HG02981 (cell line): ENCODE results near the gene DCLK2.

Experiments used
- ATAC-seq: cut with Tn5 transposase; IDR thresholded peaks from one replicate; pipeline ENCODE4 v1.9.1; 2021; ENCODE audit warnings: mild to moderate bottlenecking, moderate library complexity; ENCODE audit not compliant: unreplicated experiment

The DCLK2 gene

DNA sequence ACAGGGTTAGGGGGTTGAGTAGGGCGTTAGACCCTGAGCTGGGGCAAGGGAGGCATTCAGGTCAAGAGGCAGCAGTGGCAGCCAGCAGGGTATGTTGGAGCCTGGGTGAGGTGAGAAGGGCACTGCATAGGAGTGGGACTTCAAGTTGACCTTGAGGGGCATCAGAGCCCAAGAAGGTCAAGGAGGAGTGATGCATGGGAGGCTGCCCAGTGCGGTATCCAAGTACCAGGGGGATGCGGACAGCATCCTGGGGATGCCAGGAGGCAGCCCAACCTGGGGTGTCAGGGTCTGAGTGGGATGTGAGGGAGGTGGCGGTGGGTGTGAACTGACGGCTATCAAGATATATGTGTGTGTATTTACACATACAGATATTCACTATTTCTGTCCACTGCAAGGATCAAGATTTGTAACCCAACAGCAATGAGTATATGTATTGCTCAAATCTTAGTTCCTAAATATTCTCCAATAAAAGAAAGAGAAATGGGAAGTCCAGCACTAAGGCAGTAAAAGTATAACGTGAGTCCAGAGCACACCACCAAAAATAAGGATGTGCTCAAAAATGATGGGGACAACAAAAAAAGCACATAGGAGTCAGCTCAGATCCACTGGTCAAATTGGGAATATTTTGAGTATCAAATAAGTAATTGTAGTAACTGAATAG lies 9.8 kb upstream of the DCLK2 start:
- no peak for ATAC-seq

- no peak for ATAC-seq
Observed at GRCh38 chr4:150069353-150069752, 8.9 kb upstream of the DCLK2 start.

GRCh38 chr4:150070464-150071170 lies 7.6 kb upstream of the DCLK2 start:
- no peak for ATAC-seq

- ATAC-seq, result no peak
Observed at GRCh38 chr4:150072471-150072870, 5.8 kb upstream of the DCLK2 start.

DNA sequence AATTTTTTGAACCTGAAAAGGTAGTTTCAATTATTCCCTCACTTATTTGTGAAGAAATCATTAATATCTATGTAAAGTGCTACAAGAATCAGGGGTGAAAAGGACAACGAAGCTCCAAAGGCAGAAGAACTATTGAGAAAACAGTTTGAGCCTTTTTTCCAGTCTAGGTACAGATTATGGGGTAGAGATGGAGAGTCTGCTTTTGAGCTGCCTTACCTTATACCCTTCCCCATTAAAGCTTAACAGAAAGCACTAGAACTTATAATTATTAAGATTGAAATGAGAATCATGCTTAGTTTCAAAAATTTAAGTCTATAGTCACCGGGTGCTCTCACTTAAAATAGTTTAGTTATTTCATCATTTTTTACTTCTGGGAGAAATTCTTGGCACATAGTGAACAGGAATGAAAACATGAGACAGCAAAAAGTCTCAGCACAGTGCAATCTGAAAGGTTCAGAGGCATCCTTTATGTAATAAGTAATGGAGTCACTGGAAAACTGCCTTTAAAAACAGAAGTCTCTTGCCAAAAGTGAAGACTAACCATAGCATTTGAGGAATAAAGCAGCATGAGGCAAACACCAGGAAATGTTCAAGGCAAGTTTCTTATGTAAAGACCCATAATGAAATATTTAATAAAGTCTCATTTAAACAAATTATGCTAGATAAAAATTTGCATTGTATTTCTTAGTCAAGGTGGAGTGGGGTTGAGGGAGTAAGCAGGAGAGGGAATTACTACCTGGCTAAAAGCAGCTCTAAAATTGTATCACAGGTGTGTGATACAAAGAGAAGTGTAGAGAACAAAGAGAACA lies 5.1 kb upstream of the DCLK2 start:
- no peak for ATAC-seq

DNA sequence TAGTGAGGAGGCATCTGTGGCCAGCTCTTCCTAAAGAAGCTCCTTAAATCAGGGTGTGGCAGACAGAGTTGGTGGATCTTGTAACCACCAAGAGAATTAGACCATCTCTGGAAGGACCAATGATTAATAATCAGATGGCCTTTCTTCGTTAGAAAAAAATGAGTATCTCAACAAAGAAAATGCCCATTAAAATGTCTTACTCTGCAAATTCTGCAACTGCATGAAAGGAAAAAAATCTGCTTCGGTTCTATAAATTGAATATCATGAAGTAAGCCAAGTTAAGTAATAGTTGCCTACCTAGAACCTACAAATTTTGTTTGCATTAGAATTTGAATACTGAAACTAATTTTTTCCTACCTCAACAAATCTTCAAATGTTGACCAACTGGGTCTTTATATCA lies 4.2 kb upstream of the DCLK2 start:
- no peak for ATAC-seq

DNA sequence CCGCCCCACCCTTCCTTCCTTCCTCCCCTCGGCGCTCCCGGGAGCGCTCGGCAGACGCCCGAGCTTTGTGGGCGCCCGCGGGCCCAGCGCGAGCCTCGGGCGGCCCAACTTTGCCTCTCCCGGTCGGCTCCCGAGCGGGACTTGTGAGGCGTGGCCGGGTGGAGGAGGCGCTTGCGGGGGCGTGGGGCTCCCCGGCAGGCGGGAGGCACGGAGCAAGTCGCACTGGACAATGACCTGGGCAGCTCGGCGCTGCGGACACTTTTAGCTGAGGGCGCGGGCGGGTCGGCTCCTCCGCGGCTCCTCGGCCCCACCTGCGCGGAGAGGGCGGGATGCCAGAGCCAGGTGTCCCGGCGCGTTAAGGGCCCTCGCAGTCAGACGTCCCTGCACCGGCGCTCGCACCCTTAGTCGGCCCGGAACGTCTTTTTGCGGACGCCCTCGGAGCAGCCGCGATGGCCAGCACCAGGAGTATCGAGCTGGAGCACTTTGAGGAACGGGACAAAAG lies 385 bp downstream of the DCLK2 start:
- no peak for ATAC-seq

DNA sequence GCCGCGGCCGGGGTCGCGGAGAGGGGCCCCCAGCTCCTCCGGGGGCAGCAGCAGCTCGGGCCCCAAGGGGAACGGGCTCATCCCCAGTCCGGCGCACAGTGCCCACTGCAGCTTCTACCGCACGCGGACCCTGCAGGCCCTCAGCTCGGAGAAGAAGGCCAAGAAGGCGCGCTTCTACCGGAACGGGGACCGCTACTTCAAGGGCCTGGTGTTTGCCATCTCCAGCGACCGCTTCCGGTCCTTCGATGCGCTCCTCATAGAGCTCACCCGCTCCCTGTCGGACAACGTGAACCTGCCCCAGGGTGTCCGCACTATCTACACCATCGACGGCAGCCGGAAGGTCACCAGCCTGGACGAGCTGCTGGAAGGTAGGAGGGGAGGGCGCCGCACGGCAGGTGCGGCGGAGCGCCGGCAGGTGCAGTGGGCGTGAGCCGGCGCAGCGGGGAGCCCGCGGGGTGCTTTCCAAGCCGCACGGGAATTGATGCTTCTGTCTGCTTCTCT lies 886 bp downstream of the DCLK2 start:
- ATAC-seq, result peak; percentile 41

GRCh38 chr4:150080337-150080736 lies 2.1 kb downstream of the DCLK2 start:
- no peak for ATAC-seq

DNA sequence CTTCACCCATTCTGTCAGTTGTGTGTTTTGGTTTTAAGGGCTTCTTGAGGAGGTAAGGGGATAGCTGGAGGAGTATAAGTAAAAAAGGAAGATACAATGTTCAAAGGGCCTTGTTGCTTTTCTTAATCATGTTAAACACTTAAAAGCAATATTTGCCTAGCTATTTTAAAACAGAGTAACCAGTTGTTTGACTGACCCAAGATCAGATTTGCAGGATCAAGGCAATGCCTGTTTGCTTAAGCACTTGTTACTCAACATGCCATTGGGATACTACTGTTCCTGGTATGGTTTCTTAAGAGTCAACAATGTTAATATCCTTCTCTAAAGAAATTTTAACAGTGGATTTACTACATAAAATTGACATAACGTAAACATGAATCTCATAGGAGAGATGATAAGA lies 2.6 kb downstream of the DCLK2 start:
- no peak for ATAC-seq

- ATAC-seq, result peak; percentile 73
Observed at GRCh38 chr4:150082241-150082640, 4.0 kb downstream of the DCLK2 start.

DNA sequence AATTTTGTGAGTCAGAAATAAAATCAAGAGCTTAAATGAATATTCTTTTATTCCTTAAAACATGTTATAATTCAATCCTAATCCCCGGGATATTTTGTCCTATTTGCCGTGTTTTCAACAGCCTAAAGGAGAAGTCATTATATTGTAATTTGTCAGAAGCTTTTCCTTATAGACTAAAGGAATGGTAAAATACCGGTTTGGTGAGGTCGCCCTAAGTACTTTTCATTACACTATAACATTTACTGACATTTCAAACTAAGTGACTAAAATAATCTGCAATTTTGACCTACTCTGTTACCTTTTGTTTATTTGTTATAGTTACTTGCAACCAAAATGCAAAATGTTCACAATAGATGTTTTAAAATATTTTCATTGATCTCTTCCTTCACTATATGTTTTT lies 8.8 kb downstream of the DCLK2 start:
- no peak for ATAC-seq

- ATAC-seq, result no peak
Observed at GRCh38 chr4:150089732-150090131, 11.5 kb downstream of the DCLK2 start.

GRCh38 chr4:150090836-150091235 lies 12.6 kb downstream of the DCLK2 start:
- ATAC-seq, result no peak

DNA sequence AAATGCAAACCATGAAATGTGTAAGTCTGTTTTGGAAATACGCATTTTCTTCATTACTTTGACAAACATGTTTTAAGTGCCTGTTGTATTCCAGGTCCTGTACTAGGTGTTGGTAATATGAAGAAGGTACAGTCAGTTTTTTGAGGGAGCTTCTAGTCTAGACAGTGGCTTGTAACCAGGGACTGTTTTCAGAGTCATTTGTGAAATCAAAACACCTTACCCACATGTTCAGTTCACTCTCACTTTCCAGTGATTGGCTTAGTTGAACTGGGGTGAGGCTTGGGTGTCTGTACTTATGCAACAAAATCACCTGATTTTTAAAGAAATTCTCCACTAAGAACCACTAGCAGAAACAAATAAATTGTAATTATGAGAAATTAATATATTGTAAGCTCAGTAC lies 16.4 kb downstream of the DCLK2 start:
- ATAC-seq, result no peak

DNA sequence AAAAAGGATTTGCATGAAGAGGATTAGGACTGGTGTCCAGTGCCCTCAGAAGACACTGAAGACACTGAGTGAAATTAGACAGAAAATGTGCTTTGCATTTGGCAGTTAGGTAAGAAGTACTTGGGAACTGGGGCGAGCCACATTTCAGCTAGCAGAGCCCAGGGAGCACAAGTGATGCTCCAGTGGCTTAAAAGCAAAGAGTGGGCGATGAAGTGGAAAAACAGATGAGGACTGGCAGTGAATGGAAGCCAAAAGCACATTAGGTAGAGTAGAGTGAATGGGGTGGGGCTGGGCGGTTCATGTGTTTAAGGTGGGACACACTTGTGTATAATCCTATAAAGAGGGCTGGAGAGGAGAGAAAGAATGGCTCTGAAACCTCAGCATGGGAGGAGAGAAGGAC lies 18.4 kb downstream of the DCLK2 start:
- no peak for ATAC-seq

DNA sequence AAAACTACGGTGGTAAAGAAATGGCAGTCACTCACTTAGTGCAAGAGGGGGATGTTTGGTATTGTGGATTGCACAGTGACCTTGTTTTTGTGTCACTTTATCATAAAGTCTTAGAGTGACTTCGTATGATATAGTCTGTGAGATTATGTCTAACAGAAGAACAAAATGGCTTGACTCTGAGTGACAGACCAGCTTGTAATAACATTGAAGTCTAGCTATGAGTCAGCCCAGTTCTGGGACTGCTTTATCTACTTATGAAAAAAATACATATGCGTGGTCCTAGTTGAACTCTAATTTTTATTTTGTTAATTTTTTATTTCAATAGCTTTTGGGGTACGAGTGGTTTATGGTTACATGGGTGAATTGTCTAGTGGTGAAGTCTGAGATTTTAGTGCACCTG lies 20.0 kb downstream of the DCLK2 start:
- no peak for ATAC-seq

GRCh38 chr4:150104404-150105027 lies 26.3 kb downstream of the DCLK2 start:
- ATAC-seq, result no peak

DNA sequence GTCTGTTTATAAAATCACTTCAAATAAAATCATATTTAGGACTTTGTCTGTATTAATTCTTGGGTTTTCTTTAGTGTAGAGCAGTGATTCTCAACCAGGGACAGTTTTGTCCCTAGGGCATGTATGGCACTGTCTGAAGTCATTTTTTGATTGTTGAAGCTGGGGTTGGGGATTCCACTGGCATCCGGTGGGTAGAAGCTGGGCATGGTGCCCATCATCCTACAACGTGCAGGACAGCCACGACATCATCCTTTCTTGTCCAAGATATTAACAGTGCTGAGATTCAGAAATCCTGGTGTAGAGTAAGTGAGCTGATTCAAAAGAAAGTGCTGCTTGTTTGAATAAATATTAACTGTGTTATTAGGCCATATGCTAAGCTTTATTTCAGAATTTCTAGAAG lies 28.6 kb downstream of the DCLK2 start:
- no peak for ATAC-seq

- ATAC-seq, result no peak
Observed at GRCh38 chr4:150108691-150109090, 30.4 kb downstream of the DCLK2 start.

- ATAC-seq, result no peak
Observed at GRCh38 chr4:150114641-150115040, 36.4 kb downstream of the DCLK2 start.
